ENCODE measurements around the gene CPNE7. TPM values are rescaled to one million over a fixed set of nuclear protein-coding genes. Genes with fewer than 3 reads are reported as not detected.

Gene CPNE7
- total and polyA plus RNA-seq, 9 of the 15 experiments (the other 6 are each of a cell fraction or from before 2014, with no cell fraction given): 0.30 to 73.4 (median 32.7) TPM

DNA sequence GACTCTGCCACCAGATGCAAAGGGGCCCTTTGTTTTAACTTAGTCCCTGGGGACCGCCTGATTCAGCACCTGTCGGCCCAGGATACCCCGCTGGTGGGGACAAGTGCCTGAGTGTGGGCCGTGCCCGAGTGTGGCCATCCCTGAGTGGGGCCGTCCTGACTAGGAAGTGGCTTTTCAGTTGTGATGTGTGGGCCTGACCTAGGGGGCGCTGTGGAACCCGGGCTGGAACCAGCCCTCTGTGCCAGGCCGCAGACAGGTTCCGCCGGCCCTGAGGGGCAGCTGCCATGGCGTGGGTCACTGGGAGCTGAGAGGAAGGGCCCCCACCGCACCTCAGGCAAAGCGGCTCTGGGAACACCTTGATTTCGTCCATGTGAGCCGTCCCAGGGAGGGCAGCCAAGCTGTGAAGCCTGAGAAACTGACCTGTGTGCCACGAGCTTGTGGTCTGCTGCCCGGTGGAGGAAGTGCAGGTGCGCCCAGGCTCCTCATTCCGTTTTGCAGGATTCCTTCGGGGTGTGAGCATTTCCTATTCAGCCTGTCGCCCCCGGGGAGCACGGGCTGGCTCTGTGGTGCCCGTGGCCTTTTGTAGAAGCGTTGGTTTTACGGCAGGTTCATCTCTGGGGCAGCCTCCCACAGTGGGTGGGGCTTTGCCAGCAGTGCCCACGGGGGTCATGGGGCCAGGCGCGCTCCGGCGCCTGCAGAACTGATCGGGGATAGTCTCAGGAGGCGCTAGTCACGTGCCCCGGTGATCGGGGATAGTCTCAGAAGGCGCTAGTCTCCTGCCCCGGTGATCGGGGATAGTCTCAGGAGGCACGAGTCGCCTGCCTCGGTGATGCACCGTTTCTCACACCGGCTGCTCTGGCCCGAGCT is 9.8 kb upstream of the CPNE7 start (continued):
- TF ChIP-seq ZBTB5 (IDR thresholded peaks at IDR 0.05) (no peak), SIRT6 (IDR thresholded peaks at IDR 0.05; ENCODE audit: low read depth, low read length) (peak; percentile 23), NEUROD1 (IDR thresholded peaks at IDR 0.05; ENCODE audit: borderline replicate concordance, low read depth, low read length, partially characterized antibody) (peak; percentile 9), SMARCA4 (IDR thresholded peaks at IDR 0.05) (no peak), YBX1 (IDR thresholded peaks at IDR 0.05) (no peak), FOXJ2 (tag; IDR thresholded peaks at IDR 0.05) (no peak), ZNF583 (CRISPR knock-in tag; IDR thresholded peaks at IDR 0.05) (no peak), AFF1 (IDR thresholded peaks at IDR 0.05; ENCODE audit: low read depth in 1 of 2, partially characterized antibody in 2 of 2) (no peak), SMARCB1 (IDR thresholded peaks at IDR 0.05; ENCODE audit: insufficient read length, low read depth) (no peak), HNRNPL (IDR thresholded peaks at IDR 0.05; ENCODE audit: low read depth, low read length) (peak; percentile 70), NFE2 (IDR thresholded peaks at IDR 0.05; ENCODE audit: low read depth) (no peak), HLTF (IDR thresholded peaks at IDR 0.05) (no peak), DNMT1 (IDR thresholded peaks at IDR 0.05) (no peak), POLR2B (IDR thresholded peaks at IDR 0.05; ENCODE audit: low read depth, partially characterized antibody) (peak; percentile 37), ZSCAN32 (CRISPR knock-in tag; IDR thresholded peaks at IDR 0.05) (no peak), ZNF766 (CRISPR knock-in tag; conservative IDR thresholded peaks at IDR 0.05) (no peak), NCOR1 (IDR thresholded peaks at IDR 0.05) (no peak), MBD1 (CRISPR knock-in tag; IDR thresholded peaks at IDR 0.05) (no peak), MCM2 (IDR thresholded peaks at IDR 0.05; ENCODE audit: low read depth) (no peak), SREBF2 (CRISPR knock-in tag; IDR thresholded peaks at IDR 0.05) (no peak), SNRNP70 (optimal IDR thresholded peaks at IDR 0.05; ENCODE audit: low read depth, low read length) (peak; percentile 93), SETDB1 (IDR thresholded peaks at IDR 0.05; ENCODE audit: low read length) (no peak)
- TF ChIP-seq, protein P1, sequence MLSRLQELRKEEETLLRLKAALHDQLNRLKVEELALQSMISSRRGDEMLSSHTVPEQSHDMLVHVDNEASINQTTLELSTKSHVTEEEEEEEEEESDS (CRISPR knock-in tag; IDR thresholded peaks at IDR 0.05): no peak

Measured in K562 (cell line).